Measurements from ENCODE around the gene STK38L. TPM values are rescaled to one million over a fixed set of nuclear protein-coding genes. Genes with fewer than 3 reads are reported as not detected.

The STK38L gene
- total and polyA plus RNA-seq, 9 of the 15 experiments (the other 6 are each of a cell fraction or from before 2014, with no cell fraction given): 2.6 to 10.7 (median 6.9) TPM

GRCh38 chr12:27340971-27341370, 96.9 kb downstream of the STK38L start (continued):
- TF ChIP-seq ARID2 (IDR thresholded peaks at IDR 0.05): no peak
- TF ChIP-seq E2F1 (CRISPR knock-in tag; IDR thresholded peaks at IDR 0.05): no peak
- no peak for TF ChIP-seq PHF8 (IDR thresholded peaks at IDR 0.05; ENCODE audit: borderline replicate concordance, low read length)
- TF ChIP-seq TEAD1 (CRISPR knock-in tag; IDR thresholded peaks at IDR 0.05): no peak
- TF ChIP-seq ZBTB33 (CRISPR knock-in tag; IDR thresholded peaks at IDR 0.05): no peak
- TF ChIP-seq ZNF398 (CRISPR knock-in tag; IDR thresholded peaks at IDR 0.05): no peak
- no peak for TF ChIP-seq CEBPZ (IDR thresholded peaks at IDR 0.05; ENCODE audit: borderline replicate concordance, low read depth, low read length)
- TF ChIP-seq MCM2 (IDR thresholded peaks at IDR 0.05; ENCODE audit: low read depth): no peak
- TF ChIP-seq DNMT1 (IDR thresholded peaks at IDR 0.05): no peak

Measured in K562 (cell line).